WTC11 (cell line): Measurements from ENCODE around the gene BANK1.

Experiments
- CTCF ChIP-seq: fragments of 200-600 bp; IDR thresholded peaks from 2 replicates; pipeline ENCODE4 v1.8.0; 2022; ENCODE audit warnings: antibody characterized with exemption
- ZSCAN18 ChIP-seq: fragments of 250-450 bp; sonication (Bioruptor Pico); IDR thresholded peaks from 2 replicates; pipeline ENCODE4 v2.1.2; 2022; ENCODE audit warnings: mild to moderate bottlenecking, moderate library complexity

GRCh38 chr4:101992446-101992845 lies 201.9 kb downstream of the BANK1 start:
- TF ChIP-seq ZSCAN18: no peak
- TF ChIP-seq CTCF: no peak
